HCT116 (cell line): Measurements from ENCODE around the gene PRTG. TPM values are rescaled to one million over a fixed set of nuclear protein-coding genes. Genes with fewer than 3 reads are reported as not detected.

Experiments used
- ATAC-seq: fragments of 200-7000 bp; cut with Tn5 transposase; 2 replicates; pipeline ENCODE4 v1.9.1; 2020; ENCODE audit warnings: mild to moderate bottlenecking, moderate library complexity
- BruUV-seq: library from RNA; stranded (reverse); fragments of 400-500 nt; replicated peaks from 2 replicates; lab custom pipeline; 2021; lab: Mats Ljungman, UMichigan
- CTCF ChIA-PET: fragments of 300-600 bp; sonication (Branson Sonifier 250); formaldehyde crosslinking; loops from one replicate; lab custom pipeline; 2021; ENCODE audit warnings: antibody characterized with exemption; lab: Charles Lee
- POLR2A ChIA-PET: fragments of 300-600, 350-600 bp; sonication (Branson Sonifier 250); formaldehyde crosslinking; loops from one replicate; lab custom pipeline; 2021; ENCODE audit warnings: antibody characterized with exemption; lab: Charles Lee
- RAD21 ChIA-PET, 2 experiments: fragments of 300-600 bp; sonication (Branson Sonifier 250); formaldehyde crosslinking; loops; one replicate each; lab custom pipeline; 2023; ENCODE audit warnings: low total read pairs in 2 of 2; ENCODE audit not compliant: uncharacterized antibody in 2 of 2, unreplicated experiment in 2 of 2, low non-redundant PET in 1 of 2; lab: Charles Lee
- DNase-seq: peaks from one replicate; pipeline ENCODE4 v3.0.0-alpha.2; 2010; ENCODE audit warnings: low read depth, low spot score
- H2AFZ ChIP-seq: fragments of 200-600 bp; shearing (Covaris generic), sonication (generic); 2 replicates; pipeline ENCODE4 v1.6.1; 2017; ENCODE audit warnings: low read depth, mixed run types, mixed read lengths, antibody characterized with exemption, low read length; ENCODE audit not compliant: poor library complexity, severe bottlenecking
- H3K27ac ChIP-seq: 2 replicates; pipeline ENCODE4 v1.5.1; 2012; ENCODE audit warnings: low read depth, low read length
- H3K27me3 ChIP-seq: fragments of 200-600 bp; sonication (generic); 2 replicates; pipeline ENCODE4 v1.6.1; 2016; ENCODE audit warnings: mixed run types, low read length, mixed read lengths; ENCODE audit not compliant: insufficient read depth
- H3K36me3 ChIP-seq, 2 experiments: fragments of 200-500 bp in 1 of 2; fragments of 200-600 bp in 1 of 2; sonication (Bioruptor generic) in 1 of 2; sonication (generic) in 1 of 2; 2 replicates each; pipeline versions ENCODE4 v1.5.1 to v1.6.1; 2014 to 2016; ENCODE audit warnings: low read length in 2 of 2, inconsistent platforms in 1 of 2, mixed read lengths in 1 of 2, mixed run types in 1 of 2; ENCODE audit not compliant: insufficient read depth in 2 of 2, control insufficient read depth in 1 of 2
- H3K4me1 ChIP-seq, 2 experiments: fragments of 200-600 bp in 1 of 2; sonication (generic) in 1 of 2; 2 replicates each; pipeline versions ENCODE4 v1.5.1 to v1.6.1; 2012 to 2017; ENCODE audit warnings: low read length in 2 of 2, inconsistent platforms in 1 of 2, mild to moderate bottlenecking in 1 of 2, mixed read lengths in 1 of 2, mixed run types in 1 of 2, moderate library complexity in 1 of 2; ENCODE audit not compliant: insufficient read depth in 2 of 2, control insufficient read depth in 1 of 2
- H3K4me2 ChIP-seq: fragments of 200-600 bp; sonication (generic); 2 replicates; pipeline ENCODE4 v1.6.1; 2017; ENCODE audit warnings: mixed run types, low read length, mixed read lengths
- H3K4me3 ChIP-seq, 2 experiments: fragments of 200-600 bp in 1 of 2; sonication (generic) in 1 of 2; replicated peaks in 1 of 2; 2 replicates each; pipeline ENCODE4 v1.5.1; 2011 to 2016; ENCODE audit warnings: low read length in 2 of 2, control low read depth in 1 of 2, low read depth in 1 of 2, mild to moderate bottlenecking in 1 of 2, mixed read lengths in 1 of 2, mixed run types in 1 of 2
- H3K79me2 ChIP-seq: fragments of 200-600 bp; sonication (generic); 2 replicates; pipeline ENCODE4 v1.6.1; 2017; ENCODE audit warnings: mild to moderate bottlenecking, mixed run types, low read length, moderate library complexity, mixed read lengths; ENCODE audit not compliant: insufficient read depth
- H3K9ac ChIP-seq: fragments of 200-600 bp; sonication (generic); 2 replicates; pipeline ENCODE4 v1.6.1; 2016; ENCODE audit warnings: low read length, mixed read lengths
- H3K9me2 ChIP-seq: fragments of 200-600 bp; sonication (generic), shearing (Covaris generic); 2 replicates; pipeline ENCODE4 v1.6.1; 2017; ENCODE audit warnings: mixed run types, mild to moderate bottlenecking, moderate library complexity; ENCODE audit not compliant: insufficient read depth
- H3K9me3 ChIP-seq, 2 experiments: fragments of 200-500 bp in 1 of 2; fragments of 200-600 bp in 1 of 2; sonication (Bioruptor generic) in 1 of 2; sonication (generic) in 1 of 2; 2 replicates each; pipeline ENCODE4 v1.6.1; 2014 to 2017; ENCODE audit warnings: low read length in 2 of 2, mixed read lengths in 2 of 2, inconsistent platforms in 1 of 2, low read depth in 1 of 2, mild to moderate bottlenecking in 1 of 2, mixed run types in 1 of 2, moderate library complexity in 1 of 2; ENCODE audit not compliant: control insufficient read depth in 1 of 2, insufficient read depth in 1 of 2
- H4K20me1 ChIP-seq: fragments of 200-600 bp; sonication (generic), shearing (Covaris generic); 2 replicates; pipeline ENCODE4 v1.6.1; 2017; ENCODE audit warnings: mixed run types, mild to moderate bottlenecking, moderate library complexity; ENCODE audit not compliant: insufficient read depth
- ATF3 ChIP-seq: IDR thresholded peaks from 2 replicates; pipeline ENCODE4 v1.6.1; 2012
- CBX3 ChIP-seq: IDR thresholded peaks from 2 replicates; pipeline ENCODE4 v1.6.1; 2012; ENCODE audit warnings: low read depth
- CEBPB ChIP-seq: IDR thresholded peaks from 2 replicates; pipeline ENCODE4 v1.6.1; 2012; ENCODE audit warnings: low read depth
- EGR1 ChIP-seq: IDR thresholded peaks from 2 replicates; pipeline ENCODE4 v1.6.1; 2012; ENCODE audit warnings: low read depth
- ELF1 ChIP-seq: IDR thresholded peaks from 2 replicates; pipeline ENCODE4 v1.6.1; 2012; ENCODE audit warnings: low read depth, borderline replicate concordance
- EZH2 ChIP-seq: fragments of 200-600 bp; sonication (generic); IDR thresholded peaks from 2 replicates; pipeline ENCODE4 v1.6.1; 2017; ENCODE audit warnings: antibody characterized with exemption, mixed run types
- EZH2phosphoT487 ChIP-seq: fragments of 200-600 bp; IDR thresholded peaks from 2 replicates; pipeline ENCODE4 v1.6.1; 2018; ENCODE audit warnings: antibody characterized with exemption, borderline replicate concordance
- FOSL1 ChIP-seq: IDR thresholded peaks from 2 replicates; pipeline ENCODE4 v1.6.1; 2012; ENCODE audit warnings: low read depth
- JUND ChIP-seq: IDR thresholded peaks from 2 replicates; pipeline ENCODE4 v1.6.1; 2012
- MAX ChIP-seq: IDR thresholded peaks from 2 replicates; pipeline ENCODE4 v1.6.1; 2012
- POLR2A ChIP-seq: IDR thresholded peaks from 2 replicates; pipeline ENCODE4 v1.7.0; 2011; ENCODE audit warnings: borderline replicate concordance; ENCODE audit not compliant: insufficient read depth, insufficient read length; ENCODE audit errors: extremely low read depth
- POLR2AphosphoS5 ChIP-seq: IDR thresholded peaks from 2 replicates; pipeline ENCODE4 v1.6.1; 2011; ENCODE audit warnings: mild to moderate bottlenecking, low read depth, low read length, moderate library complexity
- RAD21 ChIP-seq: IDR thresholded peaks from 2 replicates; pipeline ENCODE4 v1.6.1; 2012; ENCODE audit warnings: low read depth, mild to moderate bottlenecking
- SIN3A ChIP-seq: IDR thresholded peaks from 2 replicates; pipeline ENCODE4 v1.6.1; 2012; ENCODE audit warnings: low read depth
- SP1 ChIP-seq: IDR thresholded peaks from 2 replicates; pipeline ENCODE4 v1.6.1; 2012; ENCODE audit warnings: low read depth
- SRF ChIP-seq: IDR thresholded peaks from 2 replicates; pipeline ENCODE4 v1.6.1; 2012; ENCODE audit warnings: low read depth
- YY1 ChIP-seq: IDR thresholded peaks from 2 replicates; pipeline ENCODE4 v1.6.1; 2011; ENCODE audit warnings: low read length, low read depth, moderate library complexity, mild to moderate bottlenecking; ENCODE audit not compliant: insufficient replicate concordance; ENCODE audit errors: extremely low read depth
- ZFX ChIP-seq: fragments of 450-650 bp; IDR thresholded peaks from 2 replicates; pipeline ENCODE4 v1.6.1; 2017
- ZNF274 ChIP-seq: fragments of 200-500 bp; sonication (Bioruptor generic); IDR thresholded peaks from 2 replicates; pipeline ENCODE4 v1.6.1; 2014; ENCODE audit warnings: mild to moderate bottlenecking, low read depth, low read length, inconsistent platforms
- intact Hi-C: fragments of 100-400 bp; cut with micrococcal nuclease; formaldehyde crosslinking; loops from 2 replicates; pipeline ENCODE4 v1.10.0; 2022
- total RNA-seq: library from RNA; stranded (reverse); gene quantifications from one replicate; pipeline ENCODE4 v1.2.1, GENCODE V29; 2021; ENCODE audit not compliant: unreplicated experiment

PRTG gene
- total RNA-seq, 1 experiment from 2014 or later: not detected

GRCh38 chr15:55738715-55739114 lies 4.2 kb downstream of the PRTG start:
- Histone ChIP-seq H3K79me2 (no peaks in the 10 kb centered on the region), H3K27ac (no peak overlapping the region), H3K36me3 (no peaks in the 10 kb centered on the region), H4K20me1 (no peaks in the 10 kb centered on the region; the same call in 1 of the 2 replicates), H2AFZ (peak overlapping the region; percentile 72), H3K4me1 (peaks cover 0 to 5% of the 10 kb centered on the region in 2 experiments; a peak in 1 of 4 replicates), H3K9me2 (no peaks in the 10 kb centered on the region), H3K9me3 (no peaks in the 10 kb centered on the region), H3K9ac (no peak overlapping the region), H3K4me2 (peak overlapping the region; percentile 16; the same call in 1 of the 2 replicates), H3K4me3 (no peak overlapping the region), H3K27me3 (no peaks in the 10 kb centered on the region)
- no peak for DNase-seq
- POLR2A ChIA-PET: no interaction called here
- no TSS peak for BruUV-seq
- CTCF ChIA-PET: no interaction called here
- peak; percentile 27; the same call in 1 of the 2 replicates for ATAC-seq
- no peak for TF ChIP-seq ZNF274
- TF ChIP-seq YY1: no peak
- TF ChIP-seq ELF1: no peak
- no peak for TF ChIP-seq SRF
- TF ChIP-seq SIN3A: no peak
- TF ChIP-seq POLR2AphosphoS5: no peak
- no peak for TF ChIP-seq RAD21
- no peak for TF ChIP-seq EZH2phosphoT487
- no peak for TF ChIP-seq EGR1
- TF ChIP-seq CEBPB: no peak
- no peak for TF ChIP-seq ATF3
- no peak for TF ChIP-seq SP1
- no peak for TF ChIP-seq FOSL1
- TF ChIP-seq MAX: no peak
- TF ChIP-seq ZFX: no peak
- no peak for TF ChIP-seq POLR2A
- no peak for TF ChIP-seq JUND
- TF ChIP-seq CBX3: no peak
- no peak for TF ChIP-seq EZH2
- intact Hi-C loops: no loop called here
- RAD21 ChIA-PET: no interaction called here
